Measurements from ENCODE around the gene MICALL2. TPM values are rescaled to one million over a fixed set of nuclear protein-coding genes. Genes with fewer than 3 reads are reported as not detected.

Gene MICALL2
- total RNA-seq, 2 donors from 2014 or later: 23.3 to 26.7 TPM

DNA sequence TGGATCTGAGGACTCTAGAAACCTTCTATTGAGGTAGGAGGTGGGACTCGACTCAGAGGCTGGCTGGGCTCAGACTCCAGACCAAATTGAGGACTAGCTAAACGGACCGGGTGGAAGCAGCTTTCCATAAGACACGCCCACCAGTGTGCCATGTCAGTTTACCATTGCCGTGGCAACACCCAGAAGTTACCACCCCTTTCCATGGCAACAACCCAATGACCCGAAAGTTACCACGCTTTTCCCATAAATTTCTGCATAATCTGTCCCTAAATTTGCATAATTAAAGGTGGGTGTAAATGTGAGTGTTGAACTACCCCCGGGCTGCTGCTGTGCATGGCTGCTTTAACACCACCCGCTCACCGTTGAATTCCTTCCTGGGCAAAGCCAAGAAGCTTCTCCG is 58.9 kb downstream of the MICALL2 start:
- peaks cover 0 to 11% (median 0%) of the 10 kb centered on the region in 3 donors for H3K9me3 ChIP-seq
- intact Hi-C loops (cut with DNase I): no loop called here
- no peak overlapping the region for H3K4me3 ChIP-seq
- ATAC-seq (no peak), DNase-seq (no peak)
- H3K4me1 ChIP-seq: no peaks in the 10 kb centered on the region
- no peak for TF ChIP-seq POLR2A (IDR thresholded peaks at IDR 0.05)
- TF ChIP-seq, protein P1, sequence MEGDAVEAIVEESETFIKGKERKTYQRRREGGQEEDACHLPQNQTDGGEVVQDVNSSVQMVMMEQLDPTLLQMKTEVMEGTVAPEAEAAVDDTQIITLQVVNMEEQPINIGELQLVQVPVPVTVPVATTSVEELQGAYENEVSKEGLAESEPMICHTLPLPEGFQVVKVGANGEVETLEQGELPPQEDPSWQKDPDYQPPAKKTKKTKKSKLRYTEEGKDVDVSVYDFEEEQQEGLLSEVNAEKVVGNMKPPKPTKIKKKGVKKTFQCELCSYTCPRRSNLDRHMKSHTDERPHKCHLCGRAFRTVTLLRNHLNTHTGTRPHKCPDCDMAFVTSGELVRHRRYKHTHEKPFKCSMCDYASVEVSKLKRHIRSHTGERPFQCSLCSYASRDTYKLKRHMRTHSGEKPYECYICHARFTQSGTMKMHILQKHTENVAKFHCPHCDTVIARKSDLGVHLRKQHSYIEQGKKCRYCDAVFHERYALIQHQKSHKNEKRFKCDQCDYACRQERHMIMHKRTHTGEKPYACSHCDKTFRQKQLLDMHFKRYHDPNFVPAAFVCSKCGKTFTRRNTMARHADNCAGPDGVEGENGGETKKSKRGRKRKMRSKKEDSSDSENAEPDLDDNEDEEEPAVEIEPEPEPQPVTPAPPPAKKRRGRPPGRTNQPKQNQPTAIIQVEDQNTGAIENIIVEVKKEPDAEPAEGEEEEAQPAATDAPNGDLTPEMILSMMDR (IDR thresholded peaks at IDR 0.05): no peak
- no peak overlapping the region for H3K27ac ChIP-seq
- 33 to 37% methylated on average over 10 to 11 of the region's 11 CpGs for WGBS, 2 donors
- peaks cover 0 to under 1% of the 10 kb centered on the region in 2 donors for H3K27me3 ChIP-seq
- no peaks in the 10 kb centered on the region for H3K36me3 ChIP-seq (replicated peaks in 1 of 2; ENCODE audit: insufficient read depth in 1 of 2, low read depth in 2 of 2)

- WGBS, 2 donors: 57 to 58% methylated on average over 12 of the region's 12 CpGs
- Histone ChIP-seq H3K27ac (no peak overlapping the region), H3K27me3 (no peaks in the 10 kb centered on the region), H3K9me3 (peaks cover 0 to 10% (median 0%) of the 10 kb centered on the region in 3 donors), H3K36me3 (replicated peaks in 1 of 2; ENCODE audit: insufficient read depth in 1 of 2, low read depth in 2 of 2) (no peaks in the 10 kb centered on the region), H3K4me3 (no peak overlapping the region), H3K4me1 (no peaks in the 10 kb centered on the region)
- no peak for ATAC-seq
- DNase-seq: no peak
- intact Hi-C loops (cut with DNase I): no loop called here
- no peak for TF ChIP-seq POLR2A (IDR thresholded peaks at IDR 0.05)
- TF ChIP-seq, protein P1 (IDR thresholded peaks at IDR 0.05): no peak
Measured at GRCh38 chr7:1397491-1398327, 61.6 kb downstream of the MICALL2 start.

DNA sequence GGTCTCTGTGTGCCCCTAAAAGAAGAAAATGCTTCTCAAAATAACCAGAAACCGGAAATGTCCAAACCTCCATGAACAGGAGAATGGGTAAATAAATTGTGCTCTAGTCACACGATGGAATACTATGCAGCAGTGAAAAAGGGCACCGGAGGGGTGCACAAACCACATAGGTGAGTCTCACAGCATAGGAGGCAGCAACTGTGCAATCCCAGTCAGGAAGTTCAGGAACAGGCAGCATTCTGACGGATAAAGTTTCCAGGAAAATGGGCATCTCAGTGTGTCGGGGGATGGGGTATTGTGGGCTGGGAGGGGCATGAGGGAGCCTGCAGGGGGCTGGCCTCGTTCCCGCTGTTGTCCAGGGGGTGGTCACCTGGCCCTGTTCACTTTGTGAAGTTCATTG is 63.1 kb downstream of the MICALL2 start:
- no peak for TF ChIP-seq POLR2A (IDR thresholded peaks at IDR 0.05)
- TF ChIP-seq, protein P1 (IDR thresholded peaks at IDR 0.05): no peak
- no peak for ATAC-seq
- Histone ChIP-seq H3K4me3 (no peak overlapping the region), H3K4me1 (no peaks in the 10 kb centered on the region), H3K27ac (no peak overlapping the region), H3K36me3 (replicated peaks in 1 of 2; ENCODE audit: insufficient read depth in 1 of 2, low read depth in 2 of 2) (no peaks in the 10 kb centered on the region), H3K27me3 (no peaks in the 10 kb centered on the region), H3K9me3 (peaks cover 0 to 5% (median 0%) of the 10 kb centered on the region in 3 donors)
- DNase-seq: no peak
- 65 to 72% methylated on average over 7 of the region's 7 CpGs for WGBS, 2 donors
- intact Hi-C loops (cut with DNase I): no loop called here

DNA sequence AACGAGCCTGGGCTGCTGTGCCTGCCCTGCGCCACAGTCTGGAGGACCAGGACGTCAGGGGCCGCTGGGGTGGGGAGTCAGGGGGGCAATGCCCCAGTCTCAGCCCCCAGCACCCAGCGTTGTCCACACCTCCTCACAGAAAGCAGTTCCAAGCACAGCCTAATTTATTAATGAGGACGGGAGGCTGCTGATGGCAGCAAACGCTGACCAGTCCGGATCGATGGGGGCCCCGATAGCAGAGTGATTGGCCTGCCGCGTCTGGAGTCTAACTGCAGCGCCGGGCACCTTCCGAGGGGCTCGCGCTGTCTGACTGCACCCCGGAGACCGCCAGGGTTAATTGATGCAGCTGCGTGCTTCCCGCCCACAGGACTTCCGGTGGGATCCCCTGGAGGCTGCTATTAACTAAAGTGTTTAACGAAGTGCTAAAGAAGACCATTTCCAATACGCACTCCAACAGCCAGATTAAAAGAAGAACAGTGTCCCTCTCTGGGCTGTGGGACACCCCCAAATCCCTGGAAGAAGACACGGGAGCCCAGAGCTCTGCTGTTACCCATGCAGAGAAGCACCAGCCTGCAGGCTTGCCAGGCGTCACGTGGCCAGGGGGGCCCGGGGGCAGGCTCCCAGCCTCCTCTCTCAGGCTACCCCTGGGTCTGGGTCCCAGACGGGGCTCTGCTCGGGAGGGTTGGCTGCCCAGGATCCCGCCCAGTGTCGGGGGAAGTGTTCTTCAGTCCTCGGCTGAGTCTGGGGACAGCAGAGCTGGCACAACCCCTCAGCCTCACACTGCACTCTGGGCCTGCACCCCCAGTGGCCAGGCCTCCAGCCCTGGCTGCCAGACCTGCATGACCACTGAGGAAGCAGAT is 63.8 kb downstream of the MICALL2 start:
- ATAC-seq (no peak), DNase-seq (no peak)
- no peak for TF ChIP-seq POLR2A (IDR thresholded peaks at IDR 0.05)
- TF ChIP-seq, protein P1 (IDR thresholded peaks at IDR 0.05): no peak
- no peaks in the 10 kb centered on the region for H3K4me1 ChIP-seq
- H3K36me3 ChIP-seq (replicated peaks in 1 of 2; ENCODE audit: insufficient read depth in 1 of 2, low read depth in 2 of 2): no peaks in the 10 kb centered on the region
- no peaks in the 10 kb centered on the region for H3K27me3 ChIP-seq
- WGBS, 2 donors: 41 to 69% methylated on average over 20 to 29 of the region's 33 CpGs
- peaks cover 0 to 5% (median 0%) of the 10 kb centered on the region in 3 donors for H3K9me3 ChIP-seq
- no peak overlapping the region for H3K4me3 ChIP-seq
- intact Hi-C loops (cut with DNase I): no loop called here
- no peak overlapping the region for H3K27ac ChIP-seq

All from body of pancreas (tissue), 4 donors.